Measurements from ENCODE around the gene UNC5CL.

Gene UNC5CL

DNA sequence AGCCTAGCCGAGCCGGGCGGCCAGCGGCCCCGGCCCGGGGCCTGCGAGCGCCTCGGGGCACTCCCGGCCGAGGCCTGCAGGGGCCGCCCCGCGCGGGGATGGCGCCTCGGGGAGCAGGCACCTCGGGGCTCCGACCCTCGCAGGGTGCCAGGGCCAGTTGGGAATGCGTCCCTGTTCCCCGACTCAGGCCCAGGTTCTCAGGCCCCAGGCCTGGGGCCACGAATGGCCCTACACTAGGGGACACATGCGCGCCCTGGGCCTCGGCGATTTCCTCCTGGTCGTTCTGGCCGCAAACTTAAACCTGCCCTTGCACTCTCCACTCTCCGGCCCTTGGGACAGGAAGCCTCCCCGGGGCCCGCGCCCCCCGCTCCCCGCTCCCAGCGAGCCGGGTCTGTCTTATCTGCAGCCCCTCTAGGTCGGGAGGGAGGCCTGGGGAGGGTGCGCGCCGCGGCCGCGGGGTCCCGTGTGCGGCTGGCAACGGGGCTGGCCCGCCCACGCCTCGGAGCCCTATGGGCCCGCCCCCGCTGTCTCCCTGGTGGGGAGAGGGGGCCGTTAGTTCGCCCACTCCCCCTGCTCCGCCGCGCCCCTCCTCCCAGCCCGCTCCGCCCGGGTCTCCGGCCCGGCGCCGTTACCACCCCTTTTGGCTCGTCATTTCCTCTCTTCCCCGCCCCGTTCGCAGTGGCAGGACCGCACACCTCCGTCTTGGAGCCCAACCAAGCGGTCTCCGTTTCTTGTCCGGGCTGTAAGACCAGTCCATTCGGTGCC is 34.4 kb upstream of the UNC5CL start:
- peak overlapping the region; percentile 58 for H4K8ac ChIP-seq (ENCODE audit: low read depth, low read length)
- peak overlapping the region; percentile 95 for H3K4ac ChIP-seq (ENCODE audit: low read depth, low read length)
- H3K27ac ChIP-seq (ENCODE audit: low read depth, low read length) = peak overlapping the region; percentile 100
- peak; percentile 92 for DNase-seq
- peak overlapping the region; percentile 93 for H3K4me2 ChIP-seq (ENCODE audit: low read length)
- H3K4me3 ChIP-seq (ENCODE audit: low read length) = peak overlapping the region; percentile 73
- H3K4me1 ChIP-seq (ENCODE audit: control insufficient read depth, low read depth, low read length) = no peaks in the 10 kb centered on the region
- H3K18ac ChIP-seq (ENCODE audit: low read length) = peak overlapping the region; percentile 97
- peaks cover 44% of the 10 kb centered on the region for H3K79me2 ChIP-seq (ENCODE audit: control insufficient read depth, insufficient read depth, low read length)
- peak overlapping the region; percentile 90 for H3K9ac ChIP-seq (ENCODE audit: low read length)
- peak overlapping the region; percentile 94 for H3K56ac ChIP-seq (ENCODE audit: low read length)
- WGBS (ENCODE audit: extremely low coverage, insufficient coverage, low lambda C conversion rate) = no CpG with 5 or more reads among the region's 74 CpGs
- no peak overlapping the region for H4K5ac ChIP-seq (ENCODE audit: low read length)
- peaks cover 1% of the 10 kb centered on the region for H3K79me1 ChIP-seq (ENCODE audit: low read length)
- no peak overlapping the region for H2AK5ac ChIP-seq (ENCODE audit: low read length)
- peak overlapping the region; percentile 14 for H2BK5ac ChIP-seq (ENCODE audit: low read length)
- no peak overlapping the region for H3K23ac ChIP-seq (ENCODE audit: low read length)
- no peaks in the 10 kb centered on the region for H3K27me3 ChIP-seq (ENCODE audit: insufficient read depth, low read length, poor library complexity)
- H3K36me3 ChIP-seq (ENCODE audit: control insufficient read depth, insufficient read depth, low read length) = no peaks in the 10 kb centered on the region
- H2BK15ac ChIP-seq (replicated peaks; ENCODE audit: low read depth) = no peak overlapping the region
- H2BK120ac ChIP-seq (ENCODE audit: low read depth, low read length) = peak overlapping the region; percentile 51

- DNase-seq = no peak
- H2AK5ac ChIP-seq (ENCODE audit: low read length) = no peak within 1 kb of the TSS
- no peaks in the 10 kb centered on the region for H3K36me3 ChIP-seq (ENCODE audit: control insufficient read depth, insufficient read depth, low read length)
- no peaks in the 10 kb centered on the region for H3K27me3 ChIP-seq (ENCODE audit: insufficient read depth, low read length, poor library complexity)
- no peak within 1 kb of the TSS for H4K5ac ChIP-seq (ENCODE audit: low read length)
- H3K79me1 ChIP-seq (ENCODE audit: low read length) = peaks cover 1% of the 10 kb centered on the region
- peak within 1 kb of the TSS; percentile 93 for H3K4me2 ChIP-seq (ENCODE audit: low read length)
- H3K56ac ChIP-seq (ENCODE audit: low read length) = peak within 1 kb of the TSS; percentile 94
- H3K79me2 ChIP-seq (ENCODE audit: control insufficient read depth, insufficient read depth, low read length) = peaks cover 41% of the 10 kb centered on the region
- peak within 1 kb of the TSS; percentile 98 for H3K4ac ChIP-seq (ENCODE audit: low read depth, low read length)
- peak within 1 kb of the TSS; percentile 58 for H4K8ac ChIP-seq (ENCODE audit: low read depth, low read length)
- peak within 1 kb of the TSS; percentile 73 for H3K4me3 ChIP-seq (ENCODE audit: low read length)
- peak within 1 kb of the TSS; percentile 90 for H3K9ac ChIP-seq (ENCODE audit: low read length)
- no peak within 1 kb of the TSS for H2BK15ac ChIP-seq (replicated peaks; ENCODE audit: low read depth)
- peak within 1 kb of the TSS; percentile 100 for H3K27ac ChIP-seq (ENCODE audit: low read depth, low read length)
- WGBS (ENCODE audit: extremely low coverage, insufficient coverage, low lambda C conversion rate) = no CpG with 5 or more reads among the region's 37 CpGs
- H2BK5ac ChIP-seq (ENCODE audit: low read length) = peak within 1 kb of the TSS; percentile 14
- no peak within 1 kb of the TSS for H3K23ac ChIP-seq (ENCODE audit: low read length)
- peak within 1 kb of the TSS; percentile 51 for H2BK120ac ChIP-seq (ENCODE audit: low read depth, low read length)
- H3K4me1 ChIP-seq (ENCODE audit: control insufficient read depth, low read depth, low read length) = no peaks in the 10 kb centered on the region
- H3K18ac ChIP-seq (ENCODE audit: low read length) = peak within 1 kb of the TSS; percentile 97
These were observed 33.8 kb upstream of the UNC5CL start, which contains the start of gene NFYA for GRCh38 chr6:41072836-41073202. NFYA (plus strand) TSS chr6:41072974; CDS start chr6:41079090, 6,116 bp downstream.

GRCh38 chr6:41071923-41072835 is 33.2 kb upstream of the UNC5CL start, which contains the start of gene OARD1:
OARD1 (minus strand) TSS chr6:41072356; CDS start chr6:41071634, 722 bp downstream.
- H3K36me3 ChIP-seq (ENCODE audit: control insufficient read depth, insufficient read depth, low read length) = no peaks in the 10 kb centered on the region
- H3K4me3 ChIP-seq (ENCODE audit: low read length) = peak within 1 kb of the TSS; percentile 73
- no CpG with 5 or more reads among the region's 63 CpGs for WGBS (ENCODE audit: extremely low coverage, insufficient coverage, low lambda C conversion rate)
- peak within 1 kb of the TSS; percentile 49 for H3K4me2 ChIP-seq (ENCODE audit: low read length)
- H3K23ac ChIP-seq (ENCODE audit: low read length) = no peak within 1 kb of the TSS
- H3K56ac ChIP-seq (ENCODE audit: low read length) = peak within 1 kb of the TSS; percentile 94
- peak; percentile 100 for DNase-seq
- peaks cover 1% of the 10 kb centered on the region for H3K79me1 ChIP-seq (ENCODE audit: low read length)
- H3K18ac ChIP-seq (ENCODE audit: low read length) = peak within 1 kb of the TSS; percentile 97
- H2AK5ac ChIP-seq (ENCODE audit: low read length) = no peak within 1 kb of the TSS
- H3K9ac ChIP-seq (ENCODE audit: low read length) = peak within 1 kb of the TSS; percentile 90
- no peak within 1 kb of the TSS for H2BK15ac ChIP-seq (replicated peaks; ENCODE audit: low read depth)
- peak within 1 kb of the TSS; percentile 58 for H4K8ac ChIP-seq (ENCODE audit: low read depth, low read length)
- H2BK5ac ChIP-seq (ENCODE audit: low read length) = peak within 1 kb of the TSS; percentile 14
- H3K27me3 ChIP-seq (ENCODE audit: insufficient read depth, low read length, poor library complexity) = no peaks in the 10 kb centered on the region
- H2BK120ac ChIP-seq (ENCODE audit: low read depth, low read length) = peak within 1 kb of the TSS; percentile 51
- H4K5ac ChIP-seq (ENCODE audit: low read length) = no peak within 1 kb of the TSS
- H3K79me2 ChIP-seq (ENCODE audit: control insufficient read depth, insufficient read depth, low read length) = peaks cover 36% of the 10 kb centered on the region
- H3K4ac ChIP-seq (ENCODE audit: low read depth, low read length) = peak within 1 kb of the TSS; percentile 98
- peak within 1 kb of the TSS; percentile 100 for H3K27ac ChIP-seq (ENCODE audit: low read depth, low read length)
- H3K4me1 ChIP-seq (ENCODE audit: control insufficient read depth, low read depth, low read length) = no peaks in the 10 kb centered on the region

- H3K36me3 ChIP-seq (ENCODE audit: control insufficient read depth, insufficient read depth, low read length) = no peaks in the 10 kb centered on the region
- no peak overlapping the region for H4K5ac ChIP-seq (ENCODE audit: low read length)
- no peaks in the 10 kb centered on the region for H3K27me3 ChIP-seq (ENCODE audit: insufficient read depth, low read length, poor library complexity)
- H3K9ac ChIP-seq (ENCODE audit: low read length) = peak overlapping the region; percentile 84
- H2AK5ac ChIP-seq (ENCODE audit: low read length) = no peak overlapping the region
- H3K79me1 ChIP-seq (ENCODE audit: low read length) = peaks cover 1% of the 10 kb centered on the region
- no peak overlapping the region for H3K23ac ChIP-seq (ENCODE audit: low read length)
- peak overlapping the region; percentile 11 for H3K4me2 ChIP-seq (ENCODE audit: low read length)
- no peak overlapping the region for H4K8ac ChIP-seq (ENCODE audit: low read depth, low read length)
- no peak overlapping the region for H2BK5ac ChIP-seq (ENCODE audit: low read length)
- no peak overlapping the region for H2BK120ac ChIP-seq (ENCODE audit: low read depth, low read length)
- peak overlapping the region; percentile 38 for H3K4me3 ChIP-seq (ENCODE audit: low read length)
- no CpG with 5 or more reads among the region's 16 CpGs for WGBS (ENCODE audit: extremely low coverage, insufficient coverage, low lambda C conversion rate)
- H3K4me1 ChIP-seq (ENCODE audit: control insufficient read depth, low read depth, low read length) = no peaks in the 10 kb centered on the region
- no peak for DNase-seq
- H3K27ac ChIP-seq (ENCODE audit: low read depth, low read length) = peak overlapping the region; percentile 100
- peak overlapping the region; percentile 80 for H3K56ac ChIP-seq (ENCODE audit: low read length)
- peaks cover 32% of the 10 kb centered on the region for H3K79me2 ChIP-seq (ENCODE audit: control insufficient read depth, insufficient read depth, low read length)
- H3K18ac ChIP-seq (ENCODE audit: low read length) = peak overlapping the region; percentile 95
- H3K4ac ChIP-seq (ENCODE audit: low read depth, low read length) = peak overlapping the region; percentile 98
- H2BK15ac ChIP-seq (replicated peaks; ENCODE audit: low read depth) = no peak overlapping the region
These were observed 32.5 kb upstream of the UNC5CL start for GRCh38 chr6:41071501-41071922.

GRCh38 chr6:41066867-41067304 is 27.9 kb upstream of the UNC5CL start:
- Histone ChIP-seq H3K27me3 (ENCODE audit: insufficient read depth, low read length, poor library complexity) (no peaks in the 10 kb centered on the region), H3K79me1 (ENCODE audit: low read length) (peaks cover 1% of the 10 kb centered on the region), H3K4me2 (ENCODE audit: low read length) (no peak overlapping the region), H2BK15ac (replicated peaks; ENCODE audit: low read depth) (no peak overlapping the region), H3K4me3 (ENCODE audit: low read length) (no peak overlapping the region), H3K36me3 (ENCODE audit: control insufficient read depth, insufficient read depth, low read length) (no peaks in the 10 kb centered on the region), H3K4ac (ENCODE audit: low read depth, low read length) (no peak overlapping the region), H2BK5ac (ENCODE audit: low read length) (no peak overlapping the region), H3K4me1 (ENCODE audit: control insufficient read depth, low read depth, low read length) (no peaks in the 10 kb centered on the region), H4K5ac (ENCODE audit: low read length) (no peak overlapping the region), H3K27ac (ENCODE audit: low read depth, low read length) (no peak overlapping the region), H4K8ac (ENCODE audit: low read depth, low read length) (no peak overlapping the region), H3K79me2 (ENCODE audit: control insufficient read depth, insufficient read depth, low read length) (no peaks in the 10 kb centered on the region), H3K23ac (ENCODE audit: low read length) (no peak overlapping the region), H3K9ac (ENCODE audit: low read length) (no peak overlapping the region), H2BK120ac (ENCODE audit: low read depth, low read length) (no peak overlapping the region), H2AK5ac (ENCODE audit: low read length) (no peak overlapping the region), H3K56ac (ENCODE audit: low read length) (no peak overlapping the region), H3K18ac (ENCODE audit: low read length) (no peak overlapping the region)
- DNase-seq = peak; percentile 82
- no CpG with 5 or more reads among the region's 3 CpGs for WGBS (ENCODE audit: extremely low coverage, insufficient coverage, low lambda C conversion rate)
